ENCODE results near the gene VPREB3. TPM values are rescaled to one million over a fixed set of nuclear protein-coding genes. Genes with fewer than 3 reads are reported as not detected.

VPREB3 gene
- polyA plus RNA-seq, 1 of the 3 experiments (the other 2 are of a cell fraction): not detected

- 93% methylated on average over 5 of the region's 5 CpGs for WGBS (ENCODE audit: low lambda C conversion rate)
- POLR2A ChIA-PET: no interaction called here
- no peaks in the 10 kb centered on the region for H3K9me3 ChIP-seq
- H3K27me3 ChIP-seq (ENCODE audit: insufficient read depth): no peaks in the 10 kb centered on the region
- peaks cover 3% of the 10 kb centered on the region for H3F3A ChIP-seq (replicated peaks; ENCODE audit: insufficient read depth)
- peaks cover 15% of the 10 kb centered on the region for H4K20me1 ChIP-seq (ENCODE audit: insufficient read depth)
- CTCF ChIA-PET: interaction anchor here (1.4 kb wide), 1 partner anchor 53 kb away, joined by 5 read pairs; no protein-coding TSS in a partner anchor
- H3K9me2 ChIP-seq: no peaks in the 10 kb centered on the region
- H3K4me3 ChIP-seq (ENCODE audit: low read depth in 2 of 2, low read length in 1 of 2): no peak overlapping the region
- TF ChIP-seq, protein P1, sequence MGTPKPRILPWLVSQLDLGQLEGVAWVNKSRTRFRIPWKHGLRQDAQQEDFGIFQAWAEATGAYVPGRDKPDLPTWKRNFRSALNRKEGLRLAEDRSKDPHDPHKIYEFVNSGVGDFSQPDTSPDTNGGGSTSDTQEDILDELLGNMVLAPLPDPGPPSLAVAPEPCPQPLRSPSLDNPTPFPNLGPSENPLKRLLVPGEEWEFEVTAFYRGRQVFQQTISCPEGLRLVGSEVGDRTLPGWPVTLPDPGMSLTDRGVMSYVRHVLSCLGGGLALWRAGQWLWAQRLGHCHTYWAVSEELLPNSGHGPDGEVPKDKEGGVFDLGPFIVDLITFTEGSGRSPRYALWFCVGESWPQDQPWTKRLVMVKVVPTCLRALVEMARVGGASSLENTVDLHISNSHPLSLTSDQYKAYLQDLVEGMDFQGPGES (IDR thresholded peaks at IDR 0.05; ENCODE audit: low read depth, low read length): no peak
- TF ChIP-seq ELF1 (IDR thresholded peaks at IDR 0.05): no peak
- TF ChIP-seq POLR2AphosphoS5 (IDR thresholded peaks at IDR 0.05; ENCODE audit: low read depth, low read length): no peak
- TF ChIP-seq, protein P2, sequence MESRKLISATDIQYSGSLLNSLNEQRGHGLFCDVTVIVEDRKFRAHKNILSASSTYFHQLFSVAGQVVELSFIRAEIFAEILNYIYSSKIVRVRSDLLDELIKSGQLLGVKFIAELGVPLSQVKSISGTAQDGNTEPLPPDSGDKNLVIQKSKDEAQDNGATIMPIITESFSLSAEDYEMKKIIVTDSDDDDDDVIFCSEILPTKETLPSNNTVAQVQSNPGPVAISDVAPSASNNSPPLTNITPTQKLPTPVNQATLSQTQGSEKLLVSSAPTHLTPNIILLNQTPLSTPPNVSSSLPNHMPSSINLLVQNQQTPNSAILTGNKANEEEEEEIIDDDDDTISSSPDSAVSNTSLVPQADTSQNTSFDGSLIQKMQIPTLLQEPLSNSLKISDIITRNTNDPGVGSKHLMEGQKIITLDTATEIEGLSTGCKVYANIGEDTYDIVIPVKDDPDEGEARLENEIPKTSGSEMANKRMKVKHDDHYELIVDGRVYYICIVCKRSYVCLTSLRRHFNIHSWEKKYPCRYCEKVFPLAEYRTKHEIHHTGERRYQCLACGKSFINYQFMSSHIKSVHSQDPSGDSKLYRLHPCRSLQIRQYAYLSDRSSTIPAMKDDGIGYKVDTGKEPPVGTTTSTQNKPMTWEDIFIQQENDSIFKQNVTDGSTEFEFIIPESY (IDR thresholded peaks at IDR 0.05; ENCODE audit: borderline replicate concordance, low read depth): no peak
- no peak for TF ChIP-seq TEAD4 (IDR thresholded peaks at IDR 0.05; ENCODE audit: borderline replicate concordance, insufficient read depth)
- no peak for TF ChIP-seq GATA2 (CRISPR knock-in tag; IDR thresholded peaks at IDR 0.05)
- no peak for TF ChIP-seq NFIC (IDR thresholded peaks at IDR 0.05; ENCODE audit: borderline replicate concordance)
- peaks cover 0 to 10% of the 10 kb centered on the region in 2 experiments; a peak in 1 of 4 replicates for H3K4me1 ChIP-seq (ENCODE audit: control insufficient read depth in 1 of 2, insufficient read depth in 2 of 2, low read depth in 1 of 2, low read length in 1 of 2)
- no peak overlapping the region for H3K9ac ChIP-seq
- peaks cover 33% of the 10 kb centered on the region for H3K79me2 ChIP-seq (ENCODE audit: insufficient read depth)
- peak; percentile 8 for DNase-seq
- H3K36me3 ChIP-seq (replicated peaks in 1 of 2; ENCODE audit: control insufficient read depth in 1 of 2, insufficient read depth in 2 of 2, low read length in 1 of 2): peaks cover 43 to 57% of the 10 kb centered on the region in 2 experiments
- H3K27ac ChIP-seq (ENCODE audit: low read depth in 2 of 2, low read length in 1 of 2): no peak overlapping the region
- H2AFZ ChIP-seq (ENCODE audit: low read depth): no peak overlapping the region
- H3K4me2 ChIP-seq: no peak overlapping the region
These were observed 42.2 kb upstream of the VPREB3 start for GRCh38 chr22:23796461-23796860.

- Histone ChIP-seq H3K27me3 (ENCODE audit: insufficient read depth) (no peaks in the 10 kb centered on the region), H3K9me2 (no peaks in the 10 kb centered on the region), H4K20me1 (ENCODE audit: insufficient read depth) (peaks cover 45% of the 10 kb centered on the region), H3K4me1 (ENCODE audit: control insufficient read depth in 1 of 2, insufficient read depth in 2 of 2, low read depth in 1 of 2, low read length in 1 of 2) (peaks cover 0 to 35% of the 10 kb centered on the region in 2 experiments; a peak in 2 of 4 replicates), H3K27ac (ENCODE audit: low read depth in 2 of 2, low read length in 1 of 2) (no peak overlapping the region), H3K9me3 (no peaks in the 10 kb centered on the region), H3K4me2 (no peak overlapping the region), H2AFZ (ENCODE audit: low read depth) (no peak overlapping the region), H3K4me3 (ENCODE audit: low read depth in 2 of 2, low read length in 1 of 2) (no peak overlapping the region), H3K79me2 (ENCODE audit: insufficient read depth) (peaks cover 64% of the 10 kb centered on the region), H3F3A (replicated peaks; ENCODE audit: insufficient read depth) (peaks cover 3% of the 10 kb centered on the region), H3K36me3 (replicated peaks in 1 of 2; ENCODE audit: control insufficient read depth in 1 of 2, insufficient read depth in 2 of 2, low read length in 1 of 2) (peaks cover 33 to 42% of the 10 kb centered on the region in 2 experiments), H3K9ac (no peak overlapping the region)
- CTCF ChIA-PET: interaction anchor here (0.7 to 1.5 kb wide), 6 partner anchors 22 to 1697 kb away, joined by 3 to 9 read pairs (median 3); no protein-coding TSS in a partner anchor
- DNase-seq: peak; percentile 11
- WGBS (ENCODE audit: low lambda C conversion rate): 86% methylated on average over 6 of the region's 8 CpGs
- POLR2A ChIA-PET: interaction anchor here (0.6 kb wide), 1 partner anchor 53 kb away, joined by 3 read pairs; no protein-coding TSS in a partner anchor
- TF ChIP-seq, protein P3, sequence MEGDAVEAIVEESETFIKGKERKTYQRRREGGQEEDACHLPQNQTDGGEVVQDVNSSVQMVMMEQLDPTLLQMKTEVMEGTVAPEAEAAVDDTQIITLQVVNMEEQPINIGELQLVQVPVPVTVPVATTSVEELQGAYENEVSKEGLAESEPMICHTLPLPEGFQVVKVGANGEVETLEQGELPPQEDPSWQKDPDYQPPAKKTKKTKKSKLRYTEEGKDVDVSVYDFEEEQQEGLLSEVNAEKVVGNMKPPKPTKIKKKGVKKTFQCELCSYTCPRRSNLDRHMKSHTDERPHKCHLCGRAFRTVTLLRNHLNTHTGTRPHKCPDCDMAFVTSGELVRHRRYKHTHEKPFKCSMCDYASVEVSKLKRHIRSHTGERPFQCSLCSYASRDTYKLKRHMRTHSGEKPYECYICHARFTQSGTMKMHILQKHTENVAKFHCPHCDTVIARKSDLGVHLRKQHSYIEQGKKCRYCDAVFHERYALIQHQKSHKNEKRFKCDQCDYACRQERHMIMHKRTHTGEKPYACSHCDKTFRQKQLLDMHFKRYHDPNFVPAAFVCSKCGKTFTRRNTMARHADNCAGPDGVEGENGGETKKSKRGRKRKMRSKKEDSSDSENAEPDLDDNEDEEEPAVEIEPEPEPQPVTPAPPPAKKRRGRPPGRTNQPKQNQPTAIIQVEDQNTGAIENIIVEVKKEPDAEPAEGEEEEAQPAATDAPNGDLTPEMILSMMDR (IDR thresholded peaks at IDR 0.05): no peak
- TF ChIP-seq REST (IDR thresholded peaks at IDR 0.05; ENCODE audit: low read depth, low read length) (no peak), GATA2 (CRISPR knock-in tag; IDR thresholded peaks at IDR 0.05) (no peak), FOSL2 (IDR thresholded peaks at IDR 0.05; ENCODE audit: borderline replicate concordance, low read depth) (no peak), YY1 (IDR thresholded peaks at IDR 0.05; ENCODE audit: low read depth) (no peak), USF2 (IDR thresholded peaks at IDR 0.05; ENCODE audit: borderline replicate concordance, low read depth, low read length) (no peak)
- TF ChIP-seq, protein P2 (IDR thresholded peaks at IDR 0.05; ENCODE audit: borderline replicate concordance, low read depth): no peak
These were observed 39.1 kb upstream of the VPREB3 start for GRCh38 chr22:23793326-23793725.
